Testis (tissue), 2 donors: Measurements from ENCODE around the gene B3GNT7.

Source experiments
- POLR2A ChIP-seq: fragments of 450-650 bp; IDR thresholded peaks from one replicate; pipeline ENCODE4 v1.6.1; 2017; ENCODE audit warnings: antibody characterized with exemption, mild to moderate bottlenecking, moderate library complexity
- TF ChIP-seq, protein P1 (sequence below), 3 experiments: fragments of 450-650 bp in 2 of 3; fragments of 200-600 bp in 1 of 3; sonication (generic) in 1 of 3; IDR thresholded peaks; one replicate each; pipeline ENCODE4 v1.5.1; 2016 to 2019; ENCODE audit warnings: antibody characterized with exemption in 3 of 3, mild to moderate bottlenecking in 2 of 3, moderate library complexity in 1 of 3

- no peak for TF ChIP-seq POLR2A
- TF ChIP-seq, protein P1, sequence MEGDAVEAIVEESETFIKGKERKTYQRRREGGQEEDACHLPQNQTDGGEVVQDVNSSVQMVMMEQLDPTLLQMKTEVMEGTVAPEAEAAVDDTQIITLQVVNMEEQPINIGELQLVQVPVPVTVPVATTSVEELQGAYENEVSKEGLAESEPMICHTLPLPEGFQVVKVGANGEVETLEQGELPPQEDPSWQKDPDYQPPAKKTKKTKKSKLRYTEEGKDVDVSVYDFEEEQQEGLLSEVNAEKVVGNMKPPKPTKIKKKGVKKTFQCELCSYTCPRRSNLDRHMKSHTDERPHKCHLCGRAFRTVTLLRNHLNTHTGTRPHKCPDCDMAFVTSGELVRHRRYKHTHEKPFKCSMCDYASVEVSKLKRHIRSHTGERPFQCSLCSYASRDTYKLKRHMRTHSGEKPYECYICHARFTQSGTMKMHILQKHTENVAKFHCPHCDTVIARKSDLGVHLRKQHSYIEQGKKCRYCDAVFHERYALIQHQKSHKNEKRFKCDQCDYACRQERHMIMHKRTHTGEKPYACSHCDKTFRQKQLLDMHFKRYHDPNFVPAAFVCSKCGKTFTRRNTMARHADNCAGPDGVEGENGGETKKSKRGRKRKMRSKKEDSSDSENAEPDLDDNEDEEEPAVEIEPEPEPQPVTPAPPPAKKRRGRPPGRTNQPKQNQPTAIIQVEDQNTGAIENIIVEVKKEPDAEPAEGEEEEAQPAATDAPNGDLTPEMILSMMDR (IDR thresholded peaks at IDR 0.05): no peak
These were observed 25.1 kb upstream of the B3GNT7 start for GRCh38 chr2:231370429-231370748.
